Endometrial microvascular endothelial cells (primary cell): ENCODE results near the gene FLAD1. TPM values are rescaled to one million over a fixed set of nuclear protein-coding genes. Genes with fewer than 3 reads are reported as not detected.

Source experiments
- in situ Hi-C: cut with HindIII; loops from 2 replicates; pipeline ENCODE4 v1.10.0; 2017; ENCODE audit warnings: low sequenced_read_pairs, low pct_unique_long_range_greater_than_20kb; ENCODE audit errors: inconsistent ontology term
- total RNA-seq: library from RNA; depleted of rRNA; stranded (reverse); fragments of >200 nt; gene quantifications from one replicate; pipeline ENCODE4 v1.2.3, GENCODE V29; 2015; ENCODE audit errors: inconsistent ontology term

Gene FLAD1
- 47.9 TPM for total RNA-seq

DNA sequence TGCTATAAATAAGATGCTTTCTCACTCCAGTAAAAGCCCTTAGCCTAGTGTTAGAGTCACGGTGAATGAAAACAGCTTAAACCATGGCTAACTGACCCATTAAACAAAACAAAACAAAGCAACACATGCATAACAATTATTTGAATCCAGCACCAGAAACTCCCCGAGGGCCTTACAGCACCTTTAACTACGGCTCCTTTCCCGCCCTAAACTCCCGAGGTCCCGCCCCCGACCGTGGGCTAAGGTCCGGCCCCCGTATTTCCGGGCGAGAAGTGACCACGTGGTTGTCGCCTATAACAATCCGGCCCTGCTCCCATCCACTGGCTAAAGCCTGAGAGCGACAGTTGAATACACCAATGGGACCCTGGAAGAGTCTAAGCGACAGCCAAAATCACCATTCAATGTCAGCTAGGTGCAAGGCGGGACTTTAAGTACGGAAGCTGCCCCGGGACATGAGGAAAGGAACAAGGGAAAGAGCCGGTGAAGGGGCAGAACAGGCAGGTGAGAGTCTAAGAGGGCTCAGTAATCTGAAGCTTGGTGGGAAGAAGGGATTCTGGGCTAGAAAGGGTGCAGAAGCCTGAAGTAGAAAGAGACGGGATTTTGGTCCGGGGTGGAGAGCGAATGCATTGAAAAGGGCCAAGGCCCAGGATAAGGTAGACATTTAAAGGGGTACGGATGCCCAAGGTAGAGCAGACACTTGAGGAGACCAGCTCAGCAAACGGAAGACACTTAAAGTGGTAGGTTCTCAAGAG, at the start of gene FLAD1:
Gene FLAD1, plus strand, starts transcription at position 448 of the 752 bp plus-strand sequence. CDS start 351 bp downstream, outside the sequence.
- in situ Hi-C loops = loop anchor here (5.0 kb wide), 1 partner anchor 34 kb away; no protein-coding TSS in a partner anchor

GRCh38 chr1:154934358-154934948, 48.7 kb upstream of the FLAD1 start:
- in situ Hi-C loops = no loop called here

DNA sequence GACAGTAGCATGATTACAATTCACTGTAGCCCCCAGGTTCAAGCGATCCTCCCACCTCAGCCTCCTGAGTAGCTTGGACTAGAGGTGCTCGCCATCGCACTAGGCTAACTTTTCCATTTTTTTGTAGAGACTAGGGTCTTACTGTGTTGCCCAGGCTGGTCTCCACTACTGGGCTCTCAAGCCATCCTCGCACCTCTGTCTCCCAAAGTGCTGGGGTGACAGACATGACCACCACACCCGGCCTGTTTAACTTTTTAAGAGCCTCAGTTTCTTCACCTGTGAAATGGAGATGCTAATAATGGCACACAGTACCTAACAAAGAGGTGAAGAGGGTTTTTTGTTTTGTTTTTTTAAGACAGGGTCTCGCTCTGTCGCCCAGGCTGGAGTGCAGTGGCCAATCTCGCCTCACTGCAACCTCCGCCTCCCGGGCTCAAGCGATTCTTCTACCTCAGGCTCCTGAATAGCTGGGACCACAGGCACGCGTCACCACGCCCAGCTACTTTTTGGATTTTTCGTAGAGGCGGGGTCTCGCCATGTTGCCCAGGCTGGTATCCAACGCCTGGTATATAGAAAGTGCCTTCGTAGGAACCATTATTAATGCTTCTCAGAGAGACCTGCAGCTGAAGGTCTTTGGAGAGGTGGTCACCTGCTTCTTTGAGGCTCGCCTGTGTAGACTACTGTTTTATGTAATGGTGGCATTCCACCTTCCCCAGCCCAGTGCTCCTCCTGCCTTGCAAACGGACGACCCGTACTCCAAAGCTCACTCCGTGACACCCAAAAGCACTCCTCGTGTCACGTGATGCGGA, 47.2 kb upstream of the FLAD1 start:
- in situ Hi-C loops = no loop called here

GRCh38 chr1:154936555-154937084, 46.5 kb upstream of the FLAD1 start, which contains the start of gene PMVK:
PMVK (minus strand) TSS chr1:154936719; CDS start chr1:154936685, 34 bp downstream.
- in situ Hi-C loops = no loop called here

- in situ Hi-C loops = no loop called here
Observed at GRCh38 chr1:154937085-154937987, 45.8 kb upstream of the FLAD1 start.

GRCh38 chr1:154937988-154938386, 45.2 kb upstream of the FLAD1 start:
- in situ Hi-C loops = no loop called here

DNA sequence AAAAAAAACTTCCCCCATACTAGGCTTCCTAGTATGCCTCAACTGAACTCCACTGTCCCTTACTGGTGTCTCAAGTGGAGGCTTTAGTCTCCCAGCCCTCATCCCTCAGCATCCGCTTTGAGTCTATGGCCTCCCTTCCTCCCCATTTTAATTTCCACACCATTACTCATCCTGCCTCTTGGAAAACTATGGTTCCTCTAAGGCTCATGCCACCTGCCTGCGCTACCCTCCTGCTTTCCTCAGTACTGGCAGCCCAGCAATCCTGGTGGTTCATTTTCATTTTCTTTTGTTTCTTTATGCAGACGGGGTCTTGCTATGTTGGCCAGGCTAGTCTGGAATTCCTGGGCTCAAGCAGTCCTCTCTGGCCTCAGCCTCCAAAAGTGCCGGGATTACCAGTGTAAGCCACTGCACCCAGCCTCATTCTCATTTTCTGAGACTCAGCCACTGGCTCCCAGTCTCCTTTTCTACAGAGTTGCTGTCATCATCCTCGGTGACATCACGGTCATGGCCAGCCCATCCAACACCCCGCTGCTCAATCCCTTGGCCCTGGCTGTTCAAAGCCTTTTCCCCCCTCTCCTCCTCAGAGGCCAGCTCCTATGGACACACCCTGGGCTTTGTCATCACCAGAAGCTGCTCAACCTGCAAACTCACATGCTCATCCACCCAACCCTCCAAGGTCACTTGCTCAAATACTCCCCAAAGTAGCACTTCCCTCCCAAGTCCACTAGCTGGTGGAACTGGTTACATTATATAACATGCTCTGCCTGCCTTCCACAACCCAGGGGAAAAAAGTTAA, 44.3 kb upstream of the FLAD1 start:
- in situ Hi-C loops = no loop called here

- in situ Hi-C loops = no loop called here
Observed at GRCh38 chr1:154940213-154940560, 43.0 kb upstream of the FLAD1 start.

DNA sequence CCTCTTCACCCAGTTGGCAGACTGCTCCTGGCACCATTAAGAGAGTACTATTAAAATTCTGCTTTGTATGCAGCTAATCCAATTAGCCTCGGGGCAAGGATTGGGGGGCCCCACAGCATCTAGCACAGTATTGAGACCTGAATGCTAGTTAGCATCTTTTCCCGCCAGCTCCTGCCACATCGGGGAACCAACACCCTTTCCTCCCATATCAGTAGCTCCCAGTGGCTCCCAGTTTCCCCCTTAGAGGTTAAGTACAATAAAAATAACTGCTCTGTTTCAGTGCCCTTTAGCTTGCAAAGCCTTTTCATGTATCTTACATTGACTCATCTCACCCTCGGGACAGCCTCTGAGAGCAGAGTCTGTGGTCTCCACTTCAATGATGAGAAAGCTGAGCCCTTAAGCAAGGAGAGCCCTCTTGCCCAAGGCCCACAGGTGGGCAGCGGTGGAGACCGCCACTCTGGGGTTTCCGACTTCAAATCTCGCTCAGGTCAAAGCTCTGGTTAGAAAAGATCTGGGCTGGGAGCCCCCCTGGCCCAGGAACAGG, 42.4 kb upstream of the FLAD1 start:
- in situ Hi-C loops = no loop called here

DNA sequence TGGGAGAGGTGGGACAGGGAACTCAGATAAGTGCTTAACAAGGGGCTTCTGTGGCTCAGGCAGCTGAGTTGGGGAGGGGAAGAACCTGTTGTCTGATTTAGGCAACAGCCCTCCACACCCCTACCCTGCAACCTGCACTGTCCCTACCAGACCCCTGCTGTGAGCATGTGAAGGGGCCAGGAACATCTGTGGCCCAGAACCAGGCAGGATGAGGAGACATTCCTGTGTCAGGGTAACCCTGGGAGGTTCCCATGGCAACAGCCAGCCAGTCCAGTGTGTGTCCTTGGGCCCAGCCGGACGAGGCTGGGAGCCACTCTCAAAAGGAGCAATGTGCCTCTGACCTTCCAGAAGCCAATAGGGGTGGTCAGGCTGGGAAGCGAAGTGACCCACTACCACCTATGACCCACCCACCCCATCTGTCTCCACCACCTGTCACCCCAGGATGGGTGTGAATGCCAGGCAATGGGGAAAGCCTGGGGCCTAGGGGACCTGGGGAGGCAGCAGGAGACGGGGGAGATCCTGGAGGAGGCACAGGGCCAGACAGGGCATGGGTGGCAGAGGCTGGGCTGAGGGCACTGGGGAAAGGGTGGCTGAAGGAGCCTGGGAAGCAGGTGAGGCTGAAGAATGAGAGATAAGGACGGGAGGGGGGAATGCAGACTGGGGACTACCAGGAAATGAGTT, 41.7 kb upstream of the FLAD1 start:
- in situ Hi-C loops = no loop called here

- in situ Hi-C loops = no loop called here
Observed at GRCh38 chr1:154943649-154944400, 39.3 kb upstream of the FLAD1 start.

DNA sequence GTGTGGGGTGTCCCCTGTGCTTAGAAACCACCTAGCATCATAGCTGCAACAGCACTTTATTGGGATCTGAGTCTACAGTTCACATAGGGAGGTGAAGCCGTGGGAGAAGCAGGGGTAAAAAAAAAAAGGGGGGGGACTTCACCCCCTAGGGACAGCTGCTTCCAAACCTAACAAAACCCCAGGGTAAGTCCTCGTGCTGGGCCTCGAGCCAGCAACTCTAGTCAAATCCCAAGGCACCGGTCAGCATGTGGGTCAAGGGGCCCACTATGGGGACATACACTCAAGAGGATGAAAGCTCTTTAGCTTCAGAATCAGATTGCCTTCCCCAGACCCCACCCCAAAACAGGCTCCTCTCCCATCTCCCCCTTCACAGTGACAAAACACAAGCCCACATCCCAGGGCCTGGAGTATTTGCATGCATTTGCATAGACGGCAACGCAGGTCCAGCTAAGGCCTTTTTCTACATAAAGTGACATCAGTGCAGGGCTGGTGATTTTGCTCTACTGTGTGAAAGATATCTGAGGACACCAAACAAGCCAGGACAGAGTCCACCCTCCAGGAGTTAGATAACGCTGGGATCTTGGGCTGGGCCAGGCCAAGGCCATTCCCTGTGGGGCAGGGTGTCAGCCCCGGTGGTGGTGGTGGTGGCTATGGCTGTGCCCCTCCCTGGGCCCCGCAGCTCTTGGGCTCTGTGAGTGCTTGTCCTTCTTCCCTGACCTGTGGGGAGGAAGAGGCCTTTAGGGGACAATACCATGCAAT, 38.6 kb upstream of the FLAD1 start:
- in situ Hi-C loops = no loop called here

GRCh38 chr1:154945160-154945961, 37.8 kb upstream of the FLAD1 start:
- in situ Hi-C loops = no loop called here

DNA sequence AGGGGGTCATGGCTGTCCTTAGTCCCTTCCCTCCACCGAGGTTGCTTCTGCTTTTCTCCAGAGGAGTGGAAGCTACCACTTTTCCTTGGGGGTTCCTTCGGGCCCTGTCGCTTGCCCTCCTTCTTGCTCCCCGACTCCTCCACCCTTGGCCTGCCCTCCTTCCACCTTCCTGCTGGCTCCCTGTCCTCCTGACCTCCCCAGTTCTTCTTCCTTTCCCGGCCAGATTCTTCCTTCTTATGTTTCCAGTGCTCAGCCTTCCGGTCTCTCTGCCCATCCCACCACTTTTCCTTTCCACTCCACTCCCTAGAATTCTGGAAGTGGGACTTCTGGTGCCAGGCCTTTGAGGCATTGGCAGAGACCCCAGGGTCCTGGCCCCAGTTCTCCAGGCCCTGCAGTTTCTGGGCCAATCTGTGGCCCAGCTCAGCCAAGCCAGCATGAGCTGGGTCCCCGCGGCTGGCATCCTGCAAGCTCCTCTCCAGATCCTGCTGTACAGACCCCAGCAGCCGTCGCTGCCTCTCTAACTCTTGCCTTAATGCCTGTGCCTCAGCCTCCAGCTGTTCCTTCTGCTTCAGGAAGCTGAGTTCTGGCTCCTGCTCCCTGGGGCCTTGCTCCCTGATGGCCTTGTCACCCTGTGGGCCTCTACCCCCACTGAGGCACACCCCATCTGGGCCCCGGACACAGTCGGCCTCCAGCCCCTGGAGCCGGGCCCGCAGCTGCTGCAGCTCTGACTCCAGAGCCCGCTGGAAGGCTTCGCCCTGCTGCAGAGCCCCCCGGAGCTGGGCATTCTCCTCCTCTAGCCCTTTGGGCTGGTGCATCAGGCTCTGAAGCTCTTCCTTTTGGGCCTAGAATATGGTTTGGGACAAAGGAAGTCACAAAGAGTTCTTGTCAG, 36.9 kb upstream of the FLAD1 start:
- in situ Hi-C loops = no loop called here
